Stimulated activated CD4-positive, alpha-beta T cell treated with anti-CD3 and anti-CD28 coated beads, Interleukin-1b, Interleukin-23, amount 100 ng/mL, for 48 hours (primary cell): Measurements from ENCODE around the gene PCNX4.

Experiments used
- DNase-seq: peaks from one replicate; pipeline ENCODE4 v3.0.0-alpha.2; 2020

Gene PCNX4

DNA sequence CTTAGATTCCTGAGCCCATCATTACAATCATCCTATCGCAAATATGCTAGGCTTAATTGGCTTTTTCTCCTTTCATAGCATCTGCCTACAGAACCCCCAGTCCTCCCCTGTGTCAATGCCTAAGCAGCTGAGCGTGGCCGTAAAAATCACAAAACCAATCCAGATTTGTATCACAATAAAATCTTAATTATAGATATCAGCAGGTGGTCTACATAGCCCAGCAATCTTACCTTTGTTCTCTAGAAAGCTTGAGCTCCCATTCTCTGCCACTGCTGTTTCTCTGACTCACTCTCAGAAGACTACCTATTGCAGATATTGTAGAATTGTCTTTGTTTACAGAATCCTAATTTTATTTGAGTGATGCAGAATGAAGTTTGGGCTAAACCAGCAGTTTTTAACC is 119.4 kb downstream of the PCNX4 start:
- no peak for DNase-seq

DNA sequence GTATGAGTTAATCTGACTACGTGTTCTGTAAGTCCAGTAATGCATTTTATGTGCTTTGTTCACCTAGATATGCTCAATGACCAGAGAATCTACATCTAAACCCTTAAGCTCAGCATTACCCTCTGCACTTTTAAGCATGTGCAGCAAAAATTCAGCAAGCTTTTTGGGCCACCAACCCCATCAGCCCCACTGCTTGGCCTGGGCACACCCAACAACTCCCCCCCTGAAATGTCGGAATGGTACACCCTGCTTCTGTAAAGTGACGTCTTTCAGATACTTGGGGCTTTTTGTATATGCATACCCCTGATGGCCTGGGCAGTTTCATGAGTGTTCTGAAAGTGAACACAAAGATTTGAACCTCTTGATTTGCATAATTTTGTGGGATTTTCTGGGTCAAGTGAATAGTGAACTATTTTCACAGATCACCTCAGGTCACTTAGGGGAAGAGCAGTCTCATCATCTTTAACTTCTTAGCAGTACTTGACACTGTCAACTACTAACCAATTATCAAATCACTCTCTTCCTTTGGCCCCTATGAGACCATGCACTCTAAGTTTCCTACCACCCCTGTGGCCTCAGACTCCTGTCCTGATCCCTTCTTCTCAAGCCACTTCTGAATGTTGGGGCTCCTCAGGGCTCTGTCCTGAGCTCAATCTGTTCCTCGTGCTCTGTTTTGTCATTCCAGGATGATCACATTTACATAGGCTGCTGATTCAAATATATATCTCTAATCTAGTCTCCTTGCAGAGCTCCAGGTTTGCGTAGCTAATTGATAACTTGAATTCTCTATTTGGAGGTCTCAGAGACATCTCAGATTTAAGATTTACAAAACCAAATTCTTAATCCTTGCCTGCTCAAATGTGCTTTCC is 121.0 kb downstream of the PCNX4 start:
- DNase-seq, result no peak

DNA sequence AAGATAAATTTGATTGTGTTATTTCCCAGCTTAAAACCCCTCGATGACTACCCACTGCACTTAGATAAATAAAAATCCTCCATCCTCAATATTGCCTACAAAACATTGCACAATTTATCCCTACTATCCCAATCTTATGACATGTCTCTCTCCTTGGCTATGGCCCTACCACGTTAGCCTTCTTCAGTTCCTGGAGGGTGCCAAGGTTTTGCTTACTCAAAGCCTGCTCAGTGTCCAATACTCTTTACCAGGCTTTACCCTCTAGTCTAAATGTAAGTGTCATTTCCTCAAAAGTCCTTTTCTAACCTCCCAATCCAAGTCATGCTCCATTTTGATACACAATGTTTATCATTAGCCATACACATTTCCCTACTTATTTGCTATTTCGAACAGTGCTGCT is 122.3 kb downstream of the PCNX4 start:
- no peak for DNase-seq

DNA sequence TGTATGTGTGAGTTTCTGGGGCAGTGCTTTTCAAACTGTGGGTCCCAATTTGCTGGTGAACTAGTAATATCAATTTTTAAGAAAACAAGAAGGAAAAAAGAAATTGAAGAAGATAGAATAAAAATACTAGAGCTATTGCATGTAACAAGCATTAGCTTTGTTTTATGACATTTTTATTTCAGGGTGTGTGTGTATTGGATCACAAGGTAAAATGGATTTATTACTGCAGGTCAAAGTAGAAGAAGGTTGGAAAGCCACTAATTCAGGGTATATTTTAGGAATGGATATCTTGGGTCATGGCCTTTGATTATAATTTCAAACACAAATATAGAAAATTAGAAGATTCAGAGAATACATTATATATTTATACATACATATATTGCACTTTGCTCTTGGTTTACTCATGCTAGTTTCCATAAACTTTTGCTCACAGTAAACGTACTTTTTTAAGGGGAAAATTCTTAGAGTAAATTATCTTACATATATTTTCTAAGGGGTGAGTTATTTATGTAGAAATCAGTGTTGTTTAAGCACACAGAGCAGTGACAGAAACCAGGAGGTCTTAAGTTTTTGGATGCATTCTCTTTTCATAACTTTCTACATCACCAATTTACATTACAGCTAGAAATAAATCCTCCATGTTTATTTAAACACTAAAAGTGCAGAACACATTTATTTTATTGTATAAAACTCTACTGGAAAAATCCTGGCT is 122.8 kb downstream of the PCNX4 start:
- DNase-seq, result no peak

DNA sequence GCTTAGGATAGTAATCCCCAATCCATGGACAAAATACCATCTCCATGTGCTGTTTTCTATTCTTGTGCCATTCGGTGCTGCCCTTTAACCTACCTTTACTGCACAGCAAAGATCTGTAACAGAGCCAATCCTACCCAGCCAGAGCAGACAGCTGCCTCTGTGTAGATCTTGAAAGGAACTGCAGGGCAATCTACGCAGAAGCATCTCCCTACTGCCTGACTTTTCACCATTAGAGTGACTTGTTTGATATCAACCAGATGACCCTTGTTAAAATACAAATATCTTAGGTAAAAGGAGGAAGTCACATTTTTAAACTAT is 123.4 kb downstream of the PCNX4 start:
- DNase-seq, result no peak

DNA sequence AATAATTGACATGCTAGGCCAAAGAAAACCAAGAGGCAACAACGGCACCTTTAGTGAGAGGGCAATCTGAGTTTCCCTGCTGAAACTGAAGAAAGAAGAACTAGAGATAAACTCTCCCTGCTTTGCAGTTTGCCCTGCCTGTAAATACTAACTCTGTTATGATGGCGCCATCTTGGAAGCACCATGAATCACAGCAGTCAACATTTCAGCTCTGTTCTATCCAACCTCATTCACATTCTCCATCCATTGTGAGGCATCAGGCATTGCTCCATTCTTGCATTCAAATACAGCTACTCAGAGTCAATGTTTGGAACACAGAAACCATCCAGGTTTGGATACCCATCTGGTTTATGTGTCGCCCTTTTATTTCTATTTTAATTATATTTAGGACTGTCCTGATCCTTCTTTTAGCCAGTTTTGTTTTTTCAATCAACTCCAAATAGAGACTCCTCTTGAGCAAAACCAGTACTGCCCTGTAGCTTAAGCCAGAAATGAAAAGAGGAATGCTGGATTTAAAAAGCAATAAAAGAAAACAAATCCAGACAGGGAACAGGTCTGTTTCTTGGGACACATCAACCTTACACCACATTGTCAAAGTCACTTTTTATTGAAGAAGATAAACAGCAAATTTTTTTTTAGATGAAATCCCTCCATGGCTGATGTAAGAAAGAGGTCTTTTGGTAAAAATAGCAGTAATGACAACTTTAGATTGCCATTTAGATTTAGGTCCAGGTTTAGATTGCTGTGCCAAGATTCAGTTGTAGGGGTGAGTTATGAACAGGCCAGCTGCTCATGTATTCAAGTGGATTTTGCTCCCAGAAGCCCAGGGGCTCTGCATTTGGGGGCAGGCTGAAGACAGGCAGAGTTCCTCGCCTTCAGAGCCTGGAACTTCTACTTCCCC is 124.0 kb downstream of the PCNX4 start:
- no peak for DNase-seq

DNA sequence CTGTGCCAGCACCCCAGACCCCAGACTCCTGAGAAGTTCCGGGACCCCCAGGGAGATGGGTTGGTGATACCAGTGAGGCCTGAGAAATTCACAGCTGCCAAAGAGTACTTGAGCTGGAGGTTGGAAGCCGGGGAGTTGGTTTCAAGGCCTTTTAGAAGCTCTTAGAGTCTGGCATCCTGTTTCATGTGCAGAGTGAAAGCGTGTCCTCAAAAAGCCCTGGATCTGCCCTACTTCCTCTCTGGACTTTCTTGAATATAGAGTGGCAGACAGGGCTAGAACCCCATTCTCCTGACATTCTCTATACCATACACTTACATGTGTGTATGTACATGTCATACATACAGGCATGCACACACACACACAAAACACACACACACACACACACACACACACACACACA is 126.0 kb downstream of the PCNX4 start:
- no peak for DNase-seq
